ENCODE data around the gene RAB3C.

The RAB3C gene

DNA sequence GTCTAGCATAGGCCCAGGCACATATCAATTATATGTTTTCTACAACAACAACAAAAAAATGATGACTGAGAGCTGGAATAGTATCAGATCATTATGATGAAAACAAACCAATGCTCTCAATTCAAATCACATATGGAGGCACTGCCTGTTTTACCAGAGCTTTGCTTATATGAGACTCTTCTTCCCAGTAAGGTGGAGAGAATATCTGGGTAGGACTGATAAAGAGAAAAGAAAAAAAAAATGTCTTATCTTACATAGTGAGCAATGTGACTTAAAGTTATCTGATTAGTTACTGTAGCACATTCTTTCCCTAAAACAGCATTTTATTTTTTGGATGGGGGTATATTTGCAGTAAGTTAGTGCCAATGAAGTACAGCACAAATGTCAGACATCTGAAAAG, 154.8 kb downstream of the RAB3C start:
- DNase-seq, result no peak

- DNase-seq, result no peak
Observed at GRCh38 chr5:58738336-58738735, 155.5 kb downstream of the RAB3C start.

- no peak for DNase-seq
Observed at GRCh38 chr5:58739051-58739450, 156.2 kb downstream of the RAB3C start.

- DNase-seq, result no peak
Observed at GRCh38 chr5:58740956-58741355, 158.1 kb downstream of the RAB3C start.

DNA sequence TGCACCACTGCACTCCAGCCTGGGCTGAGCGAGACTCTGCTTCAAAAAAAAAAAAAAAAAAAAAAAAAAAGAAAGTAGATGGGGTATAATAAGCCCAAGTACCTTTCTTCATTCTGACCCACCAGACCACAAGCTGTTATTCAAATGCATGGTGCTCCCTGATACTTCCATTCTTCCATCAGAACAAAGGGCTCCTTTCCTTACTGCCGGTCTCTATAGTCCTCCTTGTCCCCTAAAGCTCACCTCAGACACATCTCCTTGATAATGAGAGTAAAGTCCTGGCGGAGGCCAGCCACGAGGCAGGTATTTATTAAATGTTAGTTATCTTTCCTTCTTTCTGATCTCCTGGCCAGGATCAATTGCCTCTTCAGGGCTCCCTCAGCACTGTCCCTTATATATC, 162.5 kb downstream of the RAB3C start:
- DNase-seq, result no peak

DNA sequence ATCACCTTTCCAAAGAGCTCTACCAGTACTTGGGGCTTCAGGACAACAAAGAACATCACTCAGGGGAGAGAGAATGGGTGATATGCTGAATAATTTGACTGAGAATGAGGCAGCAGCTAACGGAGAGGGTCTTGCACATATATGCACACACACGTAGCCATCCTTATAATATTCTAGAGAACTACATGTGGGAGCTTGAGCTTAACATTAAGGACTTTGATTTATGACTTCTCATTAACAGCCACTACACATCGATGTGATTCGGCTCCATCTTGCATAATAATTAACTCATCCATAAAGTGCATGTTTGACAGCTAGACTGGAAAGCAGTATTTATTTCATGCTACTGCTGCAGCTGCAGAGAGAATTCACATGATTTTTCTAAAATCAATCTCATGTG, 163.4 kb downstream of the RAB3C start:
- no peak for DNase-seq

GRCh38 chr5:58750036-58750435, 167.2 kb downstream of the RAB3C start:
- no peak for DNase-seq

DNA sequence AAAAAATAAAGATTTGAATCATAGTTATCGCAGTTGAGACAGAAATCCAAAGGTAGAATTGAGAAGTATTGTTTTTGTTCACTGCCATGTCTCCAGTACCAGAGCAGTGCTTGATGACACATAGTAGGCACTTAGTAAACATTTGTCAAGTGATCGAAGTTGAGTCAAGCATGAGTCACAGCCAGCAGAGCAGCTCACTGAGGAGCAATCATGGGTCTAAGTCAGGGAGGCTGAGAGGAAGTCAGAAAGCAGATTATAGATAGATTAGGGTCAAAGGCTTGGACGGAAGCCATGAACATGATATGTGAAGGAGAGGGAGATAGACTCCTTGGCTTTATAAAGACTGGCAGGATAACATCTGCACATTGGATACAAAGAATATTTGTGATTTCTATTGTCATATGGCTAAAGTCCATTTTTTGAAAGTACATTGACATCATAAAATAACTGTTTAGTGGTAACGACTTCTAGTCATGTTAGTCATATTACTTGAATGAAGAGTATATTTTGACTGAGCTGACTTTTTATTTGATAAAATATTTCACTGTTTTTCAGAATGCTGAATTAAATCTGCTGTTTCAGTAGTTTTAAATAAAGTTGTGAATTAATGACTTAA, 168.5 kb downstream of the RAB3C start:
- no peak for DNase-seq

GRCh38 chr5:58752104-58752503, 169.2 kb downstream of the RAB3C start:
- DNase-seq, result no peak

DNA sequence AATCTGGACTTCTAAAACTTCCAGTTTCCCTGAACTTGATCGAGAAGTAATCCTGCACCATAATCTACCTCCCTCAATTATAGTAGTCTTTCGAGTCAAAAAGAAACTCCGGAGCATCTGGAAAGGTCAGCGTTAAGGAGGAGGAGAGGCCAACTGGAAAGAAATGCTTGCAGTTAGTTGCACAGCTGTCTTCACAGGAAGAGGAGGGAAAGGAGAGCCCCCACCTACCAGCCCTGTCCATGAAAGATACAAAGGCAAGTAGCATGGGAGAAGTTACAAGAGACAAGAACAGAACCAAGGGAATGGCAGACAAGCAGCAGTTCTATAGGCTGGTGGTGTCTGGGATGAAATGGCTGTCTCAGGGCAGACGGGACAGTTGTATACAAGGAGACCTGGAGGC, 170.6 kb downstream of the RAB3C start:
- DNase-seq, result no peak

GRCh38 chr5:58754250-58754649, 171.4 kb downstream of the RAB3C start:
- DNase-seq, result no peak

DNA sequence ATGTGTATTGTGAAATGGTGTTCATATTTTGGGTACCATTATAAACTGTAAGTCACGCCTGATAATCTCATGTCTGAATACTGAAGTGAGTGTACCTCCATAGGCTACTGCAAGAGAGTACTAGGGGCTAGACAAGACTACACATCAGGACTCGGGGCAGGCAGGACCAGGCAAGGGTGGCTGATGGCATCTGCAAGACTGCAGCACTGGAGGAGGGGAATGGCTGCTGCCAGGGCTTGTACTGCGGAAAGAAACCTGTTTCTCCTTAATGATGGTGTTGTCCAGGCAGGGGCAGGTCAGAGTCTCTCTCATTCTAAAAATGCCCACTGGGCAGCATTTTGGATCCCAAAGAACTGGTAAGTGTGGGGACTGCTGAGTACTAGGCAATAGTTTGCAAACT, 172.5 kb downstream of the RAB3C start:
- no peak for DNase-seq

DNA sequence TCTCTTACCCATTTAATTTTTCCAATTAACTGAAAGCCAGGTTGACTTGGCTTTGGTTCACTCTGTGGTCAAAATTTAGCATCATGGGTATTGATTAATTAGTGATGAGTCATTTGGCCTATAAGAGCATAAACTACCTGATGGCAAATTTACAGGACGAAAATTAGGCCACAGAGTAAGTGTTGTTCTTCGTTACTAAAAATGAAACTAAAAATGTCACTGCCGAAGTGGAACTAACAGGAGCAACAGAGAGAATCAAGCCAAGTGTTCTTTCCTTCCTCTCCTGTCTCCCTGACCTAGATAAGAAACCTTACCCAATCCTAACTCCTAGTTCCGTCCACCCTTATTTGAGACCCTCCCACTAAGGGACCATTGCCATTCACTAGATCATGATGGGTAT, 176.9 kb downstream of the RAB3C start:
- DNase-seq, result no peak

- no peak for DNase-seq
Observed at GRCh38 chr5:58760222-58760621, 177.3 kb downstream of the RAB3C start.

DNA sequence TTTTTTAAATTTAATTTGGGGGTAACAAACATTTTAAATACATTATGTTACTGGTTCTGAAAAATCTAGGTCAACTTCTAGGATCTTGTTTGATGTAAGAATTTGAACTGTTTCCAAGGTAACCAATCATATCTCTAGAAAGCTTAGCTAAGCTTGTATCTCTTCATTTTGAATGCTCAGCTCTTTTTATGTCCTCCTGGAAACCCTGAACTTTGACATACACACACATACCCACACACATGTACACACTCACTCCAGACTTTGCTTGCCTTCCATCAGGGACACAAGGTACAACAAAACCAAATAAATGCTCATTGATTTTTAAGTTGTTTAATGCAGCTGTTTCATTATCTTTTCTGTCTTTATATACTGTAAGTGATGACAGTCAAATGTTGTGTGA, 178.5 kb downstream of the RAB3C start:
- no peak for DNase-seq

DNA sequence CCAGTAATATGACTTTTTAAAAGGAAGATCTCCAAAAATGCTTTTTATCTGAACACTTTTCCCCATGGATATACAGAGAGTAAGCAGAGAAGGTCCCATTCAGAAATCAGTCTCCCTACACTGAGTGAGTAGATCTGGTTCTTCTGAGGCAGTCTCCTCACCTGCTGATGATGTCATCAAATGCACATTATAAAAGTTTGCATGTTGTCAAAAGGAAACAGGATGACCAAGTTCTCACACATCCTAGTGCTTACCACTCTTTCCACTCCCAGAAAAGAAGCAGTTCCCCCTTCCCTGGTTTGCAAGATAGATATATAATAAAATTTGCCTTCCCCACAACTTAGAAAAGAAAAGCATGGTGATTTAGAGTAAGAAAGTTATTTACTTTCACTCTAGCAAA, 180.5 kb downstream of the RAB3C start:
- DNase-seq, result no peak

GRCh38 chr5:58764199-58764598, 181.3 kb downstream of the RAB3C start:
- no peak for DNase-seq

GRCh38 chr5:58765058-58765457, 182.2 kb downstream of the RAB3C start:
- no peak for DNase-seq

DNA sequence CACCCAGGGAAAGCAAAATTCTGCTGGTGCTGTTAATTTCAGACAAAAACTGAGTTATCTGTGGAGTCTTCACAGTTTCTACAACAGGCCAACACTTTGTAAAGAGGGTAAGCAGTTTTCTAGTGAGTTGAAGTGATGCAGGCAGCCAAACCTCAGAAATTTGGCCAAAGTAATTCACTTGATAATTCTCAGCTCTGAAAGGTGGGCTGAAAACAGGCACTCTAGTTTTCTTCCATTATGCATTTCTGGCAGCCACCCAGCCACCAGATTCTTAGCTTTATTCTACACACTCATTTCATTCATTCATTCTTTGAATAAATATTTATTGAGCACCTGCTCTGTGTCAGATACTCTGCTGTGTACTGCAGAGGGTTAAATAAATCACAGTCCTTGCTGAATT, 184.2 kb downstream of the RAB3C start:
- DNase-seq, result no peak

- no peak for DNase-seq
Observed at GRCh38 chr5:58770136-58770535, 187.3 kb downstream of the RAB3C start.

DNA sequence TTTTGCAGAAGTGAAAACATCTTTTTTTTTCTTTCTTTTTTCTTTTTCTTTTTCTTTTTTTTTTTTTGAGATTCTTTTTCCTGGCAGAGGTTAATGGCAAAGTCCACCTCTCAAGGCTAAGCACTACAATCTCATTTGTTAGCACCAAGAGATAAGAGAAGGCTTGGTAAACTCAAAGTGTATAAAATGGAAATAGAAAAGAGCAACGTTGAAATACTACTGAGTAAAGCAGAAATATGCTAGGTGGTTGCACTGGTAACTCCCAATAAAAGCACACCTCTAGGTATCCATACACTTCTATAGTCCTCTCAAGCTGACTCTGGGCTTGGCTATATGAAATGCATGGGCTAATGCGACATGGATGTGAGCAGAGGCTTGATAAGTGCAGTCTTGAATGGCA, 188.9 kb downstream of the RAB3C start:
- no peak for DNase-seq

GRCh38 chr5:58773744-58774441, 191.0 kb downstream of the RAB3C start:
- DNase-seq, result no peak

DNA sequence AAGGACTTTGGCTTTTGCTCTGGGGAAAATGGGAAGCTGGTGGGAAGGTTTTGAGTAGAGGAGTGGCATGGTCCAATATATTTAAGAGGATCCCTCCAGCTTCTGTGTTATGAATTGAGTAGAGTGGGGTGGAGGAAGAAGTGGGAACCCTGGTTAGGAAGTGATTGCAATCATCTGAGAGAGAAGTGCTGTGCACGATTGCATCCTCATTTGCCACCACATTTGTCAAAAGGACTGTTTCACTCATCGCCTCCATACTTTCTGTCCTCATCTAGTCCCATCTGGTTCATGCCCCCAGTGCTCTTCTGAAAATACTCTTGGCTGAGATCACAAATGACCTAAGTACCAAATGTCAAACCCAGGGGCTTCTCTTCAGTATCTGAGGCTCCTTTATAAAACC, 192.1 kb downstream of the RAB3C start:
- DNase-seq, result no peak

DNA sequence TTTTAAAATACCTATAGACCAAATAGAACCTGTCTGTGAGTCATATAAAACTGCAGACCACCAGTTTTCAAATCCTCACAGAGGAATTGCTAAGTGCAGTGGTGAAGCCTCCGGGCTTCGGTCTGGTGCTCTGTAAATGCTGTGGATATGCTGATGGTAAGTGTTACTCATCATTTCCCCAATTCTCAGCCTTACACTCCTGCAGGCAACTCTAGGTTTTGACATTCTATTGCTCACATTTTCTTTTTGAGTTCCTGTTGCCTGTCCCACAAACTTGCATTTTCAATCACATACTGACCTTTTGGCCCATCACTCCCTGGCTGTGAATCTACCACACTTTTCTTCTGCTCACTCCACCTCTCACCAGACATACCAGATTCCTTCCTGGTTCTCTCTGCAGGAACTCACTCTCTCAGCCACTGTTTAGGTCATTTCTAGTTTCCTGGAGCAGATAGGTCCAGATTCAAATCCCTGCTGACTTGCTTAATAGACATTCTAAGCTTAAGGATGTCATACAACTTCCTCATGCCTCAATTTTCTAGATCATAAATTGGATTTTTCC, 192.9 kb downstream of the RAB3C start:
- DNase-seq, result no peak

DNA sequence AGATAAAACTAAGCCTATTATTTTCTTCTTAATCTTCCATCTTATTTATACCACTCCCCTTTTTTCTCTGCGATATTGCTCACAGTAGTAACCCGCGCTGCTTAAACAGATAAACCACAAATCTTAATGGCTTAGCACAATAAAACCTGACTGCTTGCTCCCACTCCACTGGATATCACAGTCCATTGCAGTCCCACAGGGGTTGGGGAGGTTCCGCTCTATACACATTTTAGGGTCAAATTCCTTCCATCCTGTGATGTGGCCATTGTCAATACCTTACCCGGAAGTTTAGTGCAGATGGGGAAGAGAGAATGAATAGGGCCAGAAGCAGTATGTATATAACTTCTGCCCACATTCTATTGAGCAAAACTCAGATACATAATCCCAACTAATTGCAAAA, 193.7 kb downstream of the RAB3C start:
- DNase-seq, result no peak

Measured in activated CD4-positive, alpha-beta T cell treated with anti-CD3 and anti-CD28 coated beads for 4 hours (primary cell).